Astrocyte (in vitro differentiated cells and primary cell): ENCODE results near the gene CDH5.

Experiments
- CTCF ChIP-seq: IDR thresholded peaks from 2 replicates; pipeline ENCODE4 v1.5.1; 2011; ENCODE audit warnings: low read depth, mild to moderate bottlenecking, inconsistent platforms, low read length, moderate library complexity; ENCODE audit not compliant: insufficient read depth
- EZH2 ChIP-seq: IDR thresholded peaks from 2 replicates; pipeline ENCODE4 v1.6.1; 2012; ENCODE audit warnings: mild to moderate bottlenecking, low read length, inconsistent platforms; ENCODE audit not compliant: insufficient read depth

GRCh38 chr16:66386629-66387622 is 20.4 kb downstream of the CDH5 start:
- TF ChIP-seq CTCF: no peak
- TF ChIP-seq EZH2: no peak
